Adrenal gland (tissue), 12 donors: ENCODE results near the gene RASSF5. TPM values are rescaled to one million over a fixed set of nuclear protein-coding genes. Genes with fewer than 3 reads are reported as not detected.
A peak's percentile ranks its signal among the peaks of the same experiment; 100 is the strongest.

ENCODE experiments used
- DNase-seq, 7 donors: peaks; one replicate each; pipeline ENCODE4 v3.0.0-alpha.2; 2019 to 2020
- H3K27ac ChIP-seq, 5 donors: fragments of 200-600 bp; sonication (generic) in 4 of 5; 1 replicate in 3 of 5; 2 replicates in 2 of 5; pipeline versions ENCODE4 v1.5.1 to v1.8.0; 2016 to 2020; ENCODE audit warnings: mild to moderate bottlenecking in 1 of 5
- H3K27me3 ChIP-seq: fragments of 200-600 bp; 2 replicates; pipeline ENCODE4 v1.8.0; 2021
- H3K36me3 ChIP-seq, 2 donors: fragments of 200-600 bp; replicated peaks in 1 of 2; 1 replicate in 1 of 2; 2 replicates in 1 of 2; pipeline versions ENCODE4 v1.5.1 to v1.8.0; 2018 to 2022
- H3K4me1 ChIP-seq, 2 donors: fragments of 200-600 bp; replicated peaks in 1 of 2; 1 replicate in 1 of 2; 2 replicates in 1 of 2; pipeline versions ENCODE4 v1.5.1 to v1.8.0; 2018 to 2021
- H3K4me3 ChIP-seq, 4 donors: fragments of 200-600 bp; sonication (generic) in 3 of 4; one replicate each; pipeline ENCODE4 v1.5.1; 2016 to 2018
- H3K9me3 ChIP-seq, 3 donors: fragments of 200-600 bp; sonication (generic) in 1 of 3; replicated peaks in 1 of 3; 1 replicate in 2 of 3; 2 replicates in 1 of 3; pipeline versions ENCODE4 v1.5.1 to v1.8.0; 2016 to 2021
- POLR2A ChIP-seq, 2 donors: fragments of 450-650 bp; IDR thresholded peaks; one replicate each; pipeline ENCODE4 v1.6.1; 2017; ENCODE audit warnings: antibody characterized with exemption in 2 of 2, mild to moderate bottlenecking in 2 of 2, moderate library complexity in 1 of 2
- WGBS, 4 donors: extraction: QIAGEN DNeasy Blood & Tissue Kit in 2 of 4; methylation state at CpG; one replicate each; pipeline versions ENCODE4 v1.1.5 to v1.1.7; 2013 to 2017; 5-methylcytosine and 5-hydroxymethylcytosine counted together
- intact Hi-C, 2 donors: fragments of 100-400 bp; cut with DNase I; formaldehyde crosslinking; loops; one replicate each; pipeline versions ENCODE4 v1.14.1 to v1.15.0; 2022 to 2023
- polyA plus RNA-seq, 3 donors: library from polyadenylated mRNA; stranded (reverse); fragments of 200-250 nt in 2 of 3; fragments of 350-450 nt in 1 of 3; fragmentation: Illumina TruSeq in 1 of 3; extraction: RNeasy Lipid Tissue Mini Kit (QIAGEN cat#74804) in 1 of 3; gene quantifications; one replicate each; pipeline ENCODE4 v1.2.3, GENCODE V29; 2013 to 2014
- total RNA-seq, 9 donors: library from RNA; depleted of rRNA in 4 of 9; stranded (reverse); fragments of >200 nt in 4 of 9; fragments of 120-200 nt in 1 of 9; fragmentation: NEBNext Ultra II Directional in 1 of 9; extraction: Animal tissue kit (Norgen Biotek cat#: 25700) in 1 of 9; gene quantifications; one replicate each; pipeline versions ENCODE4 v1.1.0 to v1.2.4, GENCODE V29; 2013 to 2023
- TF ChIP-seq, protein P1 (sequence below), 6 experiments: fragments of 450-650 bp in 4 of 6; fragments of 200-600 bp in 2 of 6; sonication (generic) in 1 of 6; IDR thresholded peaks; 1 replicate in 5 of 6; 2 replicates in 1 of 6; pipeline versions ENCODE4 v1.5.1 to v1.8.0; 2016 to 2021; ENCODE audit warnings: antibody characterized with exemption in 6 of 6, mild to moderate bottlenecking in 2 of 6, moderate library complexity in 1 of 6
- donor health status: healthy with polysubstance abuse.
- donor health status: Bipolar disorder and iron deficiency.
- donor health status: DM: yes; HTN: yes; CAD: no.
- donor health status: DM: no; HTN: no; CAD: no.
- donor health status: DM: no; HTN: no; CAD: no.
- donor health status: DM: yes; HTN: yes; CAD: no.

RASSF5 gene
- total and polyA plus RNA-seq, 12 donors = 7.1 to 57.9 (median 27.0) TPM

DNA sequence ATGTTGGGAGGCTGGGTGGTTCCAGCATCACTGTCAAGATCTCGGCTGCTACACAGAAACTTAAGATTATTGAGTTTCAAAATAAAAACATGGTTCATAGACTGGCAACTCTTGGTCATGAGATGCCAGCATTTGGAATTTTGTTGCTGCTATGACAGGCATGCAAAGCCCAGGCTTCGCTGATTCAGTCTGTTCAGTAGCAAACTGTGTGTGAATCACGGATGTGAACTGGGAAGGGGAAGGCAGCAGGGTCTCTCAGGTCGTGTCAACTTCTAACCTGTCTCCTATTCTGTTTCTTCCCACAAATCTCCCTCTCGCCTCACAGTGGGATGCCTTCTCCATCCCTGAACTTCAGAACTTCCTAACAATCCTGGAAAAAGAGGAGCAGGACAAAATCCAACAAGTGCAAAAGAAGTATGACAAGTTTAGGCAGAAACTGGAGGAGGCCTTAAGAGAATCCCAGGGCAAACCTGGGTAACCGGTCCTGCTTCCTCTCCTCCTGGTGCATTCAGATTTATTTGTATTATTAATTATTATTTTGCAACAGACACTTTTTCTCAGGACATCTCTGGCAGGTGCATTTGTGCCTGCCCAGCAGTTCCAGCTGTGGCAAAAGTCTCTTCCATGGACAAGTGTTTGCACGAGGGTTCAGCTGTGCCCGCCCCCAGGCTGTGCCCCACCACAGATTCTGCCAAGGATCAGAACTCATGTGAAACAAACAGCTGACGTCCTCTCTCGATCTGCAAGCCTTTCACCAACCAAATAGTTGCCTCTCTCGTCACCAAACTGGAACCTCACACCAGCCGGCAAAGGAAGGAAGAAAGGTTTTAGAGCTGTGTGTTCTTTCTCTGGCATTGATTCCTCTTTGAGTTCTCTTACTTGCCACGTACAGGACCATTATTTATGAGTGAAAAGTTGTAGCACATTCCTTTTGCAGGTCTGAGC is 79.4 kb downstream of the RASSF5 start:
- Histone ChIP-seq H3K4me3 (no peak overlapping the region), H3K4me1 (peaks cover 33 to 45% of the 10 kb centered on the region in 2 donors), H3K27me3 (no peaks in the 10 kb centered on the region), H3K27ac (peak overlapping the region in 2 of 5 donors; percentile 29 to 35), H3K9me3 (no peaks in the 10 kb centered on the region), H3K36me3 (peaks cover 0 to 54% of the 10 kb centered on the region in 2 donors)
- intact Hi-C loops = loop anchor here in 1 of 2 donors (5.0 kb wide), 1 partner anchor 94 kb away; no protein-coding TSS in a partner anchor
- no peak for DNase-seq
- WGBS, 4 donors = 83 to 87% (median 84%) methylated on average over 13 of the region's 13 CpGs
- no peak for TF ChIP-seq POLR2A (IDR thresholded peaks at IDR 0.05)
- TF ChIP-seq, protein P1, sequence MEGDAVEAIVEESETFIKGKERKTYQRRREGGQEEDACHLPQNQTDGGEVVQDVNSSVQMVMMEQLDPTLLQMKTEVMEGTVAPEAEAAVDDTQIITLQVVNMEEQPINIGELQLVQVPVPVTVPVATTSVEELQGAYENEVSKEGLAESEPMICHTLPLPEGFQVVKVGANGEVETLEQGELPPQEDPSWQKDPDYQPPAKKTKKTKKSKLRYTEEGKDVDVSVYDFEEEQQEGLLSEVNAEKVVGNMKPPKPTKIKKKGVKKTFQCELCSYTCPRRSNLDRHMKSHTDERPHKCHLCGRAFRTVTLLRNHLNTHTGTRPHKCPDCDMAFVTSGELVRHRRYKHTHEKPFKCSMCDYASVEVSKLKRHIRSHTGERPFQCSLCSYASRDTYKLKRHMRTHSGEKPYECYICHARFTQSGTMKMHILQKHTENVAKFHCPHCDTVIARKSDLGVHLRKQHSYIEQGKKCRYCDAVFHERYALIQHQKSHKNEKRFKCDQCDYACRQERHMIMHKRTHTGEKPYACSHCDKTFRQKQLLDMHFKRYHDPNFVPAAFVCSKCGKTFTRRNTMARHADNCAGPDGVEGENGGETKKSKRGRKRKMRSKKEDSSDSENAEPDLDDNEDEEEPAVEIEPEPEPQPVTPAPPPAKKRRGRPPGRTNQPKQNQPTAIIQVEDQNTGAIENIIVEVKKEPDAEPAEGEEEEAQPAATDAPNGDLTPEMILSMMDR (IDR thresholded peaks at IDR 0.05) = no peak

DNA sequence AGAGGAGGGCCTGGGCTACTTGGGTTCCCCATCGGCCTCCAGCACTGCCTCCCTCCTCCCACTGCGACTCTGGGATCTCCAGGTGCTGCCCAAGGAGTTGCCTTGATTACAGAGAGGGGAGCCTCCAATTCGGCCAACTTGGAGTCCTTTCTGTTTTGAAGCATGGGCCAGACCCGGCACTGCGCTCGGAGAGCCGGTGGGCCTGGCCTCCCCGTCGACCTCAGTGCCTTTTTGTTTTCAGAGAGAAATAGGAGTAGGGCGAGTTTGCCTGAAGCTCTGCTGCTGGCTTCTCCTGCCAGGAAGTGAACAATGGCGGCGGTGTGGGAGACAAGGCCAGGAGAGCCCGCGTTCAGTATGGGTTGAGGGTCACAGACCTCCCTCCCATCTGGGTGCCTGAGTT is 80.6 kb downstream of the RASSF5 start:
- 67 to 85% (median 81%) methylated on average over 5 to 14 of the region's 14 CpGs for WGBS, 4 donors
- H3K4me1 ChIP-seq = peaks cover 36 to 50% of the 10 kb centered on the region in 2 donors
- TF ChIP-seq POLR2A (IDR thresholded peaks at IDR 0.05) = no peak
- TF ChIP-seq, protein P1 (IDR thresholded peaks at IDR 0.05) = no peak
- H3K9me3 ChIP-seq = no peaks in the 10 kb centered on the region
- no peaks in the 10 kb centered on the region for H3K27me3 ChIP-seq
- peak overlapping the region in 3 of 5 donors; percentile 59 to 79 (median 78) for H3K27ac ChIP-seq
- DNase-seq = no peak
- H3K4me3 ChIP-seq = no peak overlapping the region
- intact Hi-C loops = loop anchor here in 1 of 2 donors (5.0 kb wide), 1 partner anchor 96 kb away; no protein-coding TSS in a partner anchor
- H3K36me3 ChIP-seq = peaks cover 0 to 65% of the 10 kb centered on the region in 2 donors

DNA sequence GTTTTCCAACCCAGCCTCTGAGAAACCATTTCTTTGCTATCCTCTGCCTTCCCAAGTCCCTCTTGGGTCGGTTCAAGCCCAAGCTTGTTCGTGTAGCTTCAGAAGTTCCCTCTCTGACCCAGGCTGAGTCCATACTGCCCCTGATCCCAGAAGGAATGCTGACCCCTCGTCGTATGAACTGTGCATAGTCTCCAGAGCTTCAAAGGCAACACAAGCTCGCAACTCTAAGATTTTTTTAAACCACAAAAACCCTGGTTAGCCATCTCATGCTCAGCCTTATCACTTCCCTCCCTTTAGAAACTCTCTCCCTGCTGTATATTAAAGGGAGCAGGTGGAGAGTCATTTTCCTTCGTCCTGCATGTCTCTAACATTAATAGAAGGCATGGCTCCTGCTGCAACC is 81.2 kb downstream of the RASSF5 start:
- H3K36me3 ChIP-seq = peaks cover 0 to 63% of the 10 kb centered on the region in 2 donors
- intact Hi-C loops = loop anchor here in 1 of 2 donors (5.0 kb wide), 1 partner anchor 96 kb away; no protein-coding TSS in a partner anchor
- H3K9me3 ChIP-seq = no peaks in the 10 kb centered on the region
- H3K27me3 ChIP-seq = no peaks in the 10 kb centered on the region
- peaks cover 36 to 50% of the 10 kb centered on the region in 2 donors for H3K4me1 ChIP-seq
- DNase-seq = no peak
- no peak overlapping the region for H3K4me3 ChIP-seq
- H3K27ac ChIP-seq = peak overlapping the region; percentile 52 to 79 (median 59)
- 73 to 81% (median 76%) methylated on average over 6 of the region's 6 CpGs for WGBS, 4 donors
- TF ChIP-seq, protein P1 (IDR thresholded peaks at IDR 0.05) = no peak
- no peak for TF ChIP-seq POLR2A (IDR thresholded peaks at IDR 0.05)

DNA sequence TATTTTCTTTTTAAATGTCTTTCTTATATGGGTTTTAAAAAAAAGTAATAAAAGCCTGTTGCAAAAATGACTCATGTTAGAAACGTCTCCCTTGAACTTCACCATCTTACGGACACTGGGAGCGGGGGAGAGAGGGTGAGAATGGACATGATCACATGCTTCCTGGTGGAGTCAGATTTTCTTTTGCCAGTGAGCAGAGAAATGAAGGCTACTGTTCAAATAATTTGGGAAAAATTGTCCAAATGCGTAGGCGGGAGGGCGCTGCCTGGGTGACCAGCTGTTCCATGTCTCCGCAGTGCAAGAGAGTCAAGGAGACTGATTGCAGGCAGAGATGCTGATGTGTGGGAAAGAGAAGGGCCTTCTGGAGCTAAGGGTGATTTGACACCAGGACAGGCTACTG is 81.9 kb downstream of the RASSF5 start:
- H3K27ac ChIP-seq = peak overlapping the region; percentile 52 to 79 (median 59)
- peak in 1 of 2 donors; percentile 26 for TF ChIP-seq POLR2A (IDR thresholded peaks at IDR 0.05)
- TF ChIP-seq, protein P1 (IDR thresholded peaks at IDR 0.05) = no peak
- H3K4me3 ChIP-seq = no peak overlapping the region
- H3K36me3 ChIP-seq = peaks cover 0 to 65% of the 10 kb centered on the region in 2 donors
- DNase-seq = peak; percentile 56 to 91 (median 83)
- intact Hi-C loops = loop anchor here in 1 of 2 donors (5.0 kb wide), 1 partner anchor 97 kb away; no protein-coding TSS in a partner anchor
- H3K27me3 ChIP-seq = no peaks in the 10 kb centered on the region
- H3K9me3 ChIP-seq = no peaks in the 10 kb centered on the region
- peaks cover 36 to 50% of the 10 kb centered on the region in 2 donors for H3K4me1 ChIP-seq
- WGBS, 4 donors = 34 to 39% (median 36%) methylated on average over 7 of the region's 7 CpGs
